Progenitor cell of endocrine pancreas (in vitro differentiated cells): ENCODE results near the gene CPOX. TPM values are rescaled to one million over a fixed set of nuclear protein-coding genes. Genes with fewer than 3 reads are reported as not detected.

Source experiments
- DNase-seq: peaks from one replicate; pipeline ENCODE4 v3.0.0; 2021; ENCODE audit warnings: low spot score; ENCODE audit not compliant: unreplicated experiment
- H3K27ac Mint-ChIP-seq: 2 replicates; pipeline ENCODE4 v1.8.0; 2021; ENCODE audit warnings: mild to moderate bottlenecking, moderate library complexity, mixed read lengths
- H3K27me3 Mint-ChIP-seq: 2 replicates; pipeline ENCODE4 v1.8.0; 2021; ENCODE audit warnings: mixed read lengths
- H3K36me3 Mint-ChIP-seq: 2 replicates; pipeline ENCODE4 v1.8.0; 2022; ENCODE audit warnings: mixed read lengths; ENCODE audit not compliant: insufficient read depth
- H3K4me1 Mint-ChIP-seq: 2 replicates; pipeline ENCODE4 v1.8.0; 2021; ENCODE audit warnings: low read depth, mixed read lengths
- H3K4me3 Mint-ChIP-seq: 2 replicates; pipeline ENCODE4 v1.8.0; 2021; ENCODE audit warnings: low read depth, mild to moderate bottlenecking, moderate library complexity, mixed read lengths
- H3K9me3 Mint-ChIP-seq: 2 replicates; pipeline ENCODE4 v1.8.0; 2021; ENCODE audit warnings: low read depth, mixed read lengths
- CTCF ChIP-seq: fragments of 200-600 bp; sonication (generic); IDR thresholded peaks from one replicate; pipeline ENCODE4 v1.5.0; 2021; ENCODE audit warnings: antibody characterized with exemption, mild to moderate bottlenecking; ENCODE audit not compliant: unreplicated experiment
- total RNA-seq: library from RNA; stranded (reverse); gene quantifications from 2 replicates; pipeline ENCODE4 v1.2.1, GENCODE V29; 2021

Gene CPOX
- total RNA-seq, 1 donor from 2014 or later: 24.4 TPM

DNA sequence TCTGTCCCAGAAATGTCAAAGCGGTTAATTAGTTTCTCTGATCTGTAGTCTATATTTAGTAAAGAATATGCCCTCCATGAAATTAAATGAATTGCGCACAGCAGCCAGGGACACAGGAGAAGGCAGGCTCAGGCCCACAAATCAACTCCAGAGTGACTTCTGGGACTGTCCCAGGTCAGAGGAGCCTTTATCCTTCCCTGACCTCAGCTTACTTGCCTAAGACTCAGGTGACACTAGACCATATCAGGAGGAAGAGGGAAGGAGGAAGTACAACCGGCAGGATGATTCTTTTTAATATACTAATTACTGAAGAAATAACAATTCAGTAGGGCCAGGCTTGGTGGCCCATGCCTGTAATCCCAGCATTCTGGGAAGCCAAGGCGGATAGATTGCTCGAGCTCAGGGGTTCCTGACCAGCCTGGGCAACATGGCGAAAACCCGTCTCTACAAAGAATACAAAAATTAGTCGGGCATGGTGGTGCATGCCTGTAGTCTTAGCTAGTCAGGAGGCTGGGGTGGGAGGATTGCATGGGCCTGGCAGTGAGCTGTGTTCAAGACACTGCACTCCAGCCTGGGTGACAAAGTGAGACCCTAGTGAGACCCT, 63.5 kb downstream of the CPOX start:
- H3K36me3 Mint-ChIP-seq: no peaks in the 10 kb centered on the region
- H3K27ac Mint-ChIP-seq: no peak overlapping the region
- no peak overlapping the region for H3K4me3 Mint-ChIP-seq
- no peaks in the 10 kb centered on the region for H3K9me3 Mint-ChIP-seq
- H3K4me1 Mint-ChIP-seq: peaks cover 4% of the 10 kb centered on the region
- no peak for DNase-seq
- no peak for TF ChIP-seq CTCF
- H3K27me3 Mint-ChIP-seq: no peaks in the 10 kb centered on the region

Other genes starting within 250 kb of the CPOX start
- not detected in 2 replicates for gene OR5K4, start 239.8 kb downstream of the CPOX start, total RNA-seq
- not detected in 2 replicates for gene OR5K3, start 202.9 kb downstream of the CPOX start, total RNA-seq
- not detected in 2 replicates for gene OR5K1, start 130.4 kb downstream of the CPOX start, total RNA-seq
- gene OR5K2, start 95.9 kb downstream of the CPOX start, total RNA-seq: not detected in 2 replicates
- 100 and 101 TPM in 2 replicates for gene CLDND1, start 70.7 kb downstream of the CPOX start, total RNA-seq
- not detected in 2 replicates for gene GPR15, start 61.6 kb downstream of the CPOX start, total RNA-seq
- gene ST3GAL6, start 169.7 kb upstream of the CPOX start, total RNA-seq: 46.8 and 49.2 TPM in 2 replicates